ENCODE measurements around the gene NOXO1.
"Not testable (repeated sequence)": the region's sequence is repeated elsewhere in the genome, so short reads cannot be mapped to it uniquely, and the experiment has no call there.

NOXO1 gene

DNA sequence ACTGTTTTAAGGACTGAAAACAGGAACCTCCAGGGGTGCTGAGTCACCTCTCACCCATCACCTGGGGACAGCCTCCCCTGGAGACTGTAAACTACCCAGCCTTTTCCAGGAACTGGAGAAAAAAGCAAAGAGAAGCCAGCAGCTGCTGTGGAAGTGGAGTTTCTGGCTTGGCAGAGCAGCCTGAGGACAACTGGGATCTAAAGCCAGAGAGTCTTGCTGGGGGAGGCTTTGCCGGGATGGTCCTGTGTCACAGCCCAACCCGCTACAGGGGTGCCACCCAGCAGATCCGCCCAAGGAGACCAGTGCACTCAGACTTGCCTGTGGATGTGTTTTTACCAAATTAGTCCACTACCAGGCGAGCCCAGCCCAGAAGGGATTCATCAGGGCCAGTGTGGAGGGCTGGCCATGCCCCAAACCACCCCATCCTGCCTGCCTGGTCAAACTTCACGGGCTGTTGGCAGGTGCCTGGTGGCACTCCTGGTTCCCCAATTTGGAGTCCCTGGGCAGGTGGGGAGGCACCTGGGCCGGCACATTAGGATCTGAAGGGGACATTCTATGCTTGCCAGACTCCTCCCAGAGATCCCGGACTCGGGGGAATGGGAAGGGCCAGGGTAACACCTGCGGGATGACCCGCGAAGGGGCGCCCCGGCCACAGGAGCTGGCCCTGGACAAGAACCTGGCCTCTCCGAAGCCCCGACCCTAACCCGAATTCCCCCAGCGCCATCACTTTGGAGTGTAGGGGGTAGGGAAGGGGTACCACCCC is 39.0 kb downstream of the NOXO1 start:
- CTCF ChIA-PET: interaction anchor here (1.2 to 7.4 kb wide), 6 partner anchors 10 to 168 kb away, joined by 3 to 80 read pairs (median 4); partner anchors contain the start of gene RPS2
- POLR2A ChIA-PET: no interaction called here
- no peak for DNase-seq (ENCODE audit: low read depth, low spot score)
- peak overlapping the region; percentile 87 for H3K4me3 ChIP-seq (ENCODE audit: low read depth, low read length)
- TF ChIP-seq, protein P1, sequence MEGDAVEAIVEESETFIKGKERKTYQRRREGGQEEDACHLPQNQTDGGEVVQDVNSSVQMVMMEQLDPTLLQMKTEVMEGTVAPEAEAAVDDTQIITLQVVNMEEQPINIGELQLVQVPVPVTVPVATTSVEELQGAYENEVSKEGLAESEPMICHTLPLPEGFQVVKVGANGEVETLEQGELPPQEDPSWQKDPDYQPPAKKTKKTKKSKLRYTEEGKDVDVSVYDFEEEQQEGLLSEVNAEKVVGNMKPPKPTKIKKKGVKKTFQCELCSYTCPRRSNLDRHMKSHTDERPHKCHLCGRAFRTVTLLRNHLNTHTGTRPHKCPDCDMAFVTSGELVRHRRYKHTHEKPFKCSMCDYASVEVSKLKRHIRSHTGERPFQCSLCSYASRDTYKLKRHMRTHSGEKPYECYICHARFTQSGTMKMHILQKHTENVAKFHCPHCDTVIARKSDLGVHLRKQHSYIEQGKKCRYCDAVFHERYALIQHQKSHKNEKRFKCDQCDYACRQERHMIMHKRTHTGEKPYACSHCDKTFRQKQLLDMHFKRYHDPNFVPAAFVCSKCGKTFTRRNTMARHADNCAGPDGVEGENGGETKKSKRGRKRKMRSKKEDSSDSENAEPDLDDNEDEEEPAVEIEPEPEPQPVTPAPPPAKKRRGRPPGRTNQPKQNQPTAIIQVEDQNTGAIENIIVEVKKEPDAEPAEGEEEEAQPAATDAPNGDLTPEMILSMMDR (IDR thresholded peaks at IDR 0.05; ENCODE audit: insufficient read depth, low read length, missing control alignments): no peak

DNA sequence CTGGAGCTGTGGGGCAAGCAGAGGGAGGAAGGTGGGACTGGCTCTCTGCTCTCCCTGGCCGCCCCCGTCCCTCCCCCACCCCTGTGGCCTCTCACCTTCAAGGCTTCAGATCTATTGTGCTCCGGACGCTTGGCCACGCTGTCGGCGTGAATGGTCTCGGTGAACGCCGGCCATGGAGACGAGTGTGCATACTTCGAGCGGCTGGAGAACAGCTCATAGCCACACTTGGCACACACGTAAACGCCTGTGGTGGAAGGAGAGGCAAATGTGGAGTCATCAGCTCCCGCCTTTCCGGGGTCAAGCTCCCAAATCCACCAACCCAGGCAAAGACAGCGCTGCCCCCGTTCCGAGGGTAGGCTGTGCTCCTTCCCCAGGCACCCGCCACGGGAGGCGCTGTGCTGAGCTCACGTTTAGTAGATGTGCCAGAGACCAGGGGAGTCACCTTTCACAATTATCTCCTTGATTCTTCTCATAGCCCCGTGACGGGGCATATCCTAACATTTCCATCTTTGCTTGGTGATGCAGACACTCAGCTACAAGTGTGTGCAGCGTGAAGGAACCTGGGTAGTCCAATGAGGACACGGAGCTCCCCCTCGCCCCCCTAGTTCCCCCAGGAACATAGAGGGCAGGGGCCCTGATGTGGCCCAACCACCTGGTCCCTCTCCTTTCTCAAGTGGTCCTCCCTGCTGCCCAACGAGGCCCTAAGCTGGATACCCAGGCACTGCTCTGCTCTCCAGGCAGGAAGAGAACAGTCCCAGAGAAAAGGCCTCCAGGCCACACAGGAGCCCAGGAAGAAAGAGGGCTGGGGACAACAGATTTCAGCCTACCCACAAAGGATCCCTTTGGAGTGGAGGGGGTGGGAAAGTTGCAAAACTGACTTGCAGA is 39.9 kb downstream of the NOXO1 start:
- ChIA-PET POLR2A (interaction anchor here (1.7 kb wide), 1 partner anchor 23 kb away, joined by 5 read pairs; the partner anchor contains the start of gene RPS2), CTCF (interaction anchor here (0.8 to 7.4 kb wide), 7 partner anchors 9 to 199 kb away, joined by 3 to 80 read pairs (median 4); partner anchors contain the start of gene RPS2)
- TF ChIP-seq, protein P1 (IDR thresholded peaks at IDR 0.05; ENCODE audit: insufficient read depth, low read length, missing control alignments): no peak
- no peak for DNase-seq (ENCODE audit: low read depth, low spot score)
- H3K4me3 ChIP-seq (ENCODE audit: low read depth, low read length): peak overlapping the region; percentile 87

DNA sequence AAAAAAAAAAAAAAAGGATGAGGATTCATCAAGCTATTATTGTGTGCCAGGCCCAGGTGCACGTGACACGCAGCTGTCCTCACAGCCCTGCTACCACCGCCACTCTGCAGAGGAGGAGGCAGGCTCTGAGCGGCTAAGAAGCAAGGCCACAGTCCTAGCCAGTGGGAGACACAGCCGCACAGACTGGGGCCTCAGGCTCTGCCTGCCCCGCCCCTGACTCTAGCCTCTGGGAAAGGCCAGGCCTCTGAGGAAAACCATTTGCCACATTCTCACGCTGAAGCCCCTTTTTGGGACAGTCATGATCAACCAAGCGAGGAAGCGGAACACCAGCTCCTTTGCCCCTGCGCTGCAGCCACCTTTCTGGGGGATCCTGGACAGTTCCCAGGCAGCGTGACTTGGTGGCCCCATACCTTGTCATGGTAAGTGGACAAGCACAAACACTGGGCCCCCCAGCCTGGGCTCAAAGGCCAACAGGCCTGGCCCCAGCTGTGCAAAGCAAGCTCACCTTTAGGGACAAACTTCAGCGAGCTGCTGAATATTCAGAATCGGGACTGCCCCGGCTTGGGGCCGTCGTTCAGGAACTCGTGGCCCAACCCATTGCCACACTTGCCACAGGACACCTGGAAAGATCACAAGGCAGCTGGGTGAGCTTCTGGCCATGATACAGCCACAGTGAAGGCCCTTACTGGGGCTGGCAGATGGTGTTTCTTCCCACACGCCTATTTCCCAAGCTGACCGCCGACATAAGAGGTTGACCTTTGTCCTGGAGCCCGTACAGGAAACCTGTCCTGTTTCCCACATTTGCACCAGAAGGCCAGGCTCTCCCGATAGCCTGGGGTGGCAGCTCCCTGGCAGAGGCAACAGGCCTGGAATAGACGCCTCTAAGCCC is 40.8 kb downstream of the NOXO1 start:
- DNase-seq (ENCODE audit: low read depth, low spot score): no peak
- ChIA-PET CTCF (interaction anchor here (0.7 to 7.4 kb wide), 9 partner anchors 8 to 200 kb away, joined by 3 to 80 read pairs (median 4); partner anchors contain the start of gene RPS2), POLR2A (interaction anchor here (1.7 kb wide), 1 partner anchor 24 kb away, joined by 5 read pairs; the partner anchor contains the start of gene RPS2)
- TF ChIP-seq, protein P1 (IDR thresholded peaks at IDR 0.05; ENCODE audit: insufficient read depth, low read length, missing control alignments): no peak
- H3K4me3 ChIP-seq (ENCODE audit: low read depth, low read length): no peak overlapping the region

- ChIA-PET CTCF (interaction anchor here (0.7 to 7.4 kb wide), 4 partner anchors 7 to 166 kb away, joined by 4 to 80 read pairs (median 6); no protein-coding TSS in a partner anchor), POLR2A (interaction anchor here (1.7 kb wide), 1 partner anchor 25 kb away, joined by 5 read pairs; the partner anchor contains the start of gene RPS2)
- not testable (repeated sequence) for H3K4me3 ChIP-seq (ENCODE audit: low read depth, low read length); DNase-seq (ENCODE audit: low read depth, low spot score)
Observed at GRCh38 chr16:1939833-1940232, 41.4 kb downstream of the NOXO1 start.

DNA sequence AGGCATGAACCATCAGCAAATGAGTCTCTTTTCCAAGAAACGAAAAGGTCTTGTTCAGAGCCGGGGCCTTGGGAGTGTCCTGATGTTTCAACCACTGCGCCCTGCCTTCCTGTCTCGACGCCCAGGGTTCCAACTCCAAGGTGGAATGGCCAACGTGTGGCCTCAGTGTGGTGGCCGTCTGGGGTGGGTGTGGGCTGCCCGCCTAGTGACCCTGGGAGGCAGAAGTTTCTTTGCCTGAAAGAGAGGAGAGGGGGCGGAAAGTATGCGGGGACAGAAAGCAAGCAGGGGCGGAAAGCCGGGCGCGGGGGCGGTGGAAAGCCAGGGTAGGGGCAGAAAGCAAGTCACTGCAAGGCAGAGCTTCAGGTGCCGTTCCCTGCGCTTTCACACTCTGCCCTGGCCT is 42.4 kb downstream of the NOXO1 start:
- no peak overlapping the region for H3K4me3 ChIP-seq (ENCODE audit: low read depth, low read length)
- POLR2A ChIA-PET: no interaction called here
- CTCF ChIA-PET: interaction anchor here (0.6 to 7.4 kb wide), 3 partner anchors 10 to 165 kb away, joined by 3 to 80 read pairs (median 4); no protein-coding TSS in a partner anchor
- DNase-seq (ENCODE audit: low read depth, low spot score): no peak
- TF ChIP-seq, protein P1 (IDR thresholded peaks at IDR 0.05; ENCODE audit: insufficient read depth, low read length, missing control alignments): no peak

GRCh38 chr16:1938316-1938715 is 43.0 kb downstream of the NOXO1 start:
- no peak for DNase-seq (ENCODE audit: low read depth, low spot score)
- TF ChIP-seq, protein P1 (IDR thresholded peaks at IDR 0.05; ENCODE audit: insufficient read depth, low read length, missing control alignments): no peak
- ChIA-PET CTCF (interaction anchor here (0.6 to 7.4 kb wide), 2 partner anchors 9 to 47 kb away, joined by 3 to 80 read pairs; no protein-coding TSS in a partner anchor), POLR2A (no interaction called here)
- no peak overlapping the region for H3K4me3 ChIP-seq (ENCODE audit: low read depth, low read length)

Data from AG04449 (cell line).